Measurements from ENCODE around the gene DENND2A. TPM values are rescaled to one million over a fixed set of nuclear protein-coding genes. Genes with fewer than 3 reads are reported as not detected.

DENND2A gene
- total RNA-seq, 1 experiment from 2014 or later: 11.9 TPM

Other genes with a start within 250 kb of the DENND2A start
- gene SLC37A3, start 242.3 kb downstream of the DENND2A start, total RNA-seq (2014; rRNA removed; shearing (Covaris generic)): 40.1 and 64.1 TPM in 2 replicates
- gene RAB19, start 236.8 kb downstream of the DENND2A start, total RNA-seq (2014; rRNA removed; shearing (Covaris generic)): 2.3 and 3.8 TPM in 2 replicates
- gene MKRN1, start 161.3 kb downstream of the DENND2A start, total RNA-seq (2014; rRNA removed; shearing (Covaris generic)): 80.5 and 108 TPM in 2 replicates
- 16.0 and 17.3 TPM in 2 replicates for gene ADCK2, start 32.1 kb upstream of the DENND2A start, total RNA-seq (2014; rRNA removed; shearing (Covaris generic))
- gene NDUFB2, start 55.9 kb upstream of the DENND2A start, total RNA-seq (2014; rRNA removed; shearing (Covaris generic)): 124 and 196 TPM in 2 replicates

Measured in H7 (cell line).